Endodermal cell (in vitro differentiated cells): ENCODE results near the gene NLRP8. TPM values are rescaled to one million over a fixed set of nuclear protein-coding genes. Genes with fewer than 3 reads are reported as not detected.

Source experiments
- DNase-seq: peaks from one replicate; pipeline ENCODE4 v3.0.0-alpha.2; 2017
- H3K27ac ChIP-seq: 2 replicates; pipeline ENCODE4 v1.5.1; 2013; ENCODE audit warnings: mild to moderate bottlenecking, low read depth, low read length, moderate library complexity
- H3K27me3 ChIP-seq: 2 replicates; pipeline ENCODE4 v1.6.1; 2013; ENCODE audit warnings: mild to moderate bottlenecking, low read length, moderate library complexity; ENCODE audit not compliant: insufficient read depth, control insufficient read depth, poor library complexity, severe bottlenecking
- H3K36me3 ChIP-seq: 2 replicates; pipeline ENCODE4 v1.7.0; 2013; ENCODE audit warnings: mild to moderate bottlenecking, low read length, moderate library complexity; ENCODE audit not compliant: control insufficient read depth, insufficient read depth
- H3K4me1 ChIP-seq: one replicate; pipeline ENCODE4 v1.7.0; 2013; ENCODE audit warnings: low read length; ENCODE audit not compliant: control insufficient read depth, insufficient read depth
- H3K4me3 ChIP-seq: 2 replicates; pipeline ENCODE4 v1.5.1; 2013; ENCODE audit warnings: mild to moderate bottlenecking, low read length, moderate library complexity
- H3K9ac ChIP-seq: 2 replicates; pipeline ENCODE4 v1.6.1; 2013; ENCODE audit warnings: mild to moderate bottlenecking, low read length, moderate library complexity; ENCODE audit not compliant: poor library complexity, severe bottlenecking; ENCODE audit errors: extremely low read depth
- H3K9me3 ChIP-seq: 2 replicates; pipeline ENCODE4 v1.6.1; 2013; ENCODE audit warnings: mild to moderate bottlenecking, low read length, moderate library complexity; ENCODE audit not compliant: control insufficient read depth
- H3K27ac Mint-ChIP-seq: 2 replicates; pipeline ENCODE4 v1.8.0; 2020; ENCODE audit warnings: mixed read lengths
- H3K27me3 Mint-ChIP-seq: 2 replicates; pipeline ENCODE4 v1.8.0; 2021; ENCODE audit warnings: mild to moderate bottlenecking, mixed read lengths; ENCODE audit not compliant: insufficient read depth
- H3K36me3 Mint-ChIP-seq: 2 replicates; pipeline ENCODE4 v1.8.0; 2020; ENCODE audit warnings: low read depth, mixed read lengths
- H3K4me1 Mint-ChIP-seq: 2 replicates; pipeline ENCODE4 v1.8.0; 2020; ENCODE audit warnings: mixed read lengths
- H3K4me3 Mint-ChIP-seq: 2 replicates; pipeline ENCODE4 v1.8.0; 2020; ENCODE audit warnings: mild to moderate bottlenecking, moderate library complexity, mixed read lengths
- H3K9me3 Mint-ChIP-seq: 2 replicates; pipeline ENCODE4 v1.8.0; 2020; ENCODE audit warnings: mild to moderate bottlenecking, mixed read lengths
- CTCF ChIP-seq: fragments of 200-600 bp; sonication (generic); conservative IDR thresholded peaks from 2 replicates; pipeline ENCODE4 v1.5.0; 2021; ENCODE audit warnings: antibody characterized with exemption, mild to moderate bottlenecking
- WGBS, 2 experiments: methylation state at CpG; one replicate each; pipeline versions ENCODE4 v1.1.5 to v1.1.7; 2013; ENCODE audit warnings: missing lambda C conversion rate in 2 of 2, mixed read lengths in 1 of 2; ENCODE audit not compliant: insufficient coverage in 1 of 2, insufficient read length in 1 of 2; 5-methylcytosine and 5-hydroxymethylcytosine counted together
- total RNA-seq, 2 donors: library from RNA; stranded (reverse); fragmentation: NEBNext Ultra II Directional in 1 of 2; extraction: Animal tissue kit (Norgen Biotek cat#: 25700) in 1 of 2; gene quantifications; 2 replicates in 1 of 2; 3 replicates in 1 of 2; pipeline ENCODE4 v1.2.1, GENCODE V29; 2021

NLRP8 gene
- total RNA-seq, 2 donors from 2014 or later: not detected

GRCh38 chr19:55959996-55960675 lies 12.5 kb downstream of the NLRP8 start:
- Histone ChIP-seq H3K9me3 (peaks cover 79% of the 10 kb centered on the region), H3K36me3 (no peaks in the 10 kb centered on the region), H3K27ac (no peak overlapping the region), H3K27me3 (no peaks in the 10 kb centered on the region), H3K4me3 (no peak overlapping the region), H3K9ac (no peak overlapping the region), H3K4me1 (no peaks in the 10 kb centered on the region)
- no peak for DNase-seq
- Mint-ChIP-seq H3K36me3 (no peaks in the 10 kb centered on the region), H3K9me3 (peaks cover 96% of the 10 kb centered on the region), H3K4me3 (no peak overlapping the region), H3K27me3 (no peaks in the 10 kb centered on the region), H3K4me1 (no peaks in the 10 kb centered on the region), H3K27ac (no peak overlapping the region)
- 70 to 78% methylated on average over 5 to 6 of the region's 6 CpGs for WGBS, 2 experiments
- no peak for TF ChIP-seq CTCF

GRCh38 chr19:55962186-55962585 lies 14.6 kb downstream of the NLRP8 start:
- H3K27ac ChIP-seq: no peak overlapping the region
- TF ChIP-seq CTCF: no peak
- H3K27ac Mint-ChIP-seq: no peak overlapping the region
- 90 to 96% methylated on average over 8 to 10 of the region's 10 CpGs for WGBS, 2 experiments
- H3K36me3 Mint-ChIP-seq: no peaks in the 10 kb centered on the region
- H3K4me3 ChIP-seq: no peak overlapping the region
- no peak overlapping the region for H3K4me3 Mint-ChIP-seq
- DNase-seq: no peak
- H3K27me3 Mint-ChIP-seq: no peaks in the 10 kb centered on the region
- H3K9me3 Mint-ChIP-seq: peaks cover 92% of the 10 kb centered on the region
- H3K4me1 ChIP-seq: no peaks in the 10 kb centered on the region
- H3K36me3 ChIP-seq: no peaks in the 10 kb centered on the region
- H3K9me3 ChIP-seq: peaks cover 64% of the 10 kb centered on the region
- H3K27me3 ChIP-seq: no peaks in the 10 kb centered on the region
- H3K9ac ChIP-seq: no peak overlapping the region
- no peaks in the 10 kb centered on the region for H3K4me1 Mint-ChIP-seq

- TF ChIP-seq CTCF: no peak
- no peak for DNase-seq
- no peaks in the 10 kb centered on the region for H3K4me1 Mint-ChIP-seq
- H3K9ac ChIP-seq: no peak overlapping the region
- H3K36me3 Mint-ChIP-seq: no peaks in the 10 kb centered on the region
- H3K4me3 Mint-ChIP-seq: no peak overlapping the region
- H3K36me3 ChIP-seq: no peaks in the 10 kb centered on the region
- no peak overlapping the region for H3K4me3 ChIP-seq
- H3K9me3 ChIP-seq: peaks cover 56% of the 10 kb centered on the region
- H3K4me1 ChIP-seq: no peaks in the 10 kb centered on the region
- WGBS, 2 experiments: 41 to 53% methylated on average over 3 of the region's 3 CpGs
- H3K27me3 ChIP-seq: no peaks in the 10 kb centered on the region
- no peak overlapping the region for H3K27ac Mint-ChIP-seq
- no peaks in the 10 kb centered on the region for H3K27me3 Mint-ChIP-seq
- peaks cover 83% of the 10 kb centered on the region for H3K9me3 Mint-ChIP-seq
- no peak overlapping the region for H3K27ac ChIP-seq
These were observed 26.4 kb downstream of the NLRP8 start for GRCh38 chr19:55973982-55974381.
